CD4-positive, alpha-beta T cell (primary cell): Measurements from ENCODE around the gene ATP5PD. TPM values are rescaled to one million over a fixed set of nuclear protein-coding genes. Genes with fewer than 3 reads are reported as not detected.
A peak's percentile ranks its signal among the peaks of the same experiment; 100 is the strongest.

Experiments used
- ATAC-seq: fragments of 200-7000 bp; cut with Tn5 transposase; one replicate; pipeline ENCODE4 v1.10.0; 2022; ENCODE audit warnings: mild to moderate bottlenecking; ENCODE audit not compliant: poor library complexity
- CTCF ChIA-PET: fragments of 350-600 bp; sonication (Branson Sonifier 250); formaldehyde crosslinking; loops from one replicate; lab custom pipeline; 2021; ENCODE audit warnings: antibody characterized with exemption, inconsistent platforms; lab: Charles Lee
- POLR2A ChIA-PET: fragments of 350-600 bp; sonication (Branson Sonifier 250); formaldehyde crosslinking; loops from one replicate; lab custom pipeline; 2021; ENCODE audit warnings: antibody characterized with exemption, inconsistent platforms; lab: Charles Lee
- DNase-seq, 14 experiments: peaks; one replicate each; pipeline ENCODE4 v3.0.0-alpha.2; 2013 to 2020; ENCODE audit warnings: mixed read lengths in 2 of 14
- H3K27ac ChIP-seq, 2 donors: one replicate each; pipeline versions ENCODE4 v1.5.1 to v1.7.0; 2013; ENCODE audit warnings: low read length in 2 of 2, low read depth in 1 of 2, mild to moderate bottlenecking in 1 of 2
- H3K27me3 ChIP-seq, 2 experiments: 1 replicate in 1 of 2; 2 replicates in 1 of 2; pipeline versions ENCODE4 v1.6.1 to v1.7.0; 2013; ENCODE audit warnings: low read length in 2 of 2, control low read depth in 1 of 2, mild to moderate bottlenecking in 1 of 2, moderate library complexity in 1 of 2; ENCODE audit not compliant: insufficient read depth in 2 of 2, control insufficient read depth in 1 of 2
- H3K36me3 ChIP-seq: one replicate; pipeline ENCODE4 v1.6.1; 2013; ENCODE audit warnings: low read length, control low read depth; ENCODE audit not compliant: insufficient read depth
- H3K4me1 ChIP-seq: one replicate; pipeline ENCODE4 v1.6.1; 2013; ENCODE audit warnings: low read length, control low read depth; ENCODE audit not compliant: insufficient read depth
- H3K4me3 ChIP-seq: one replicate; pipeline ENCODE4 v1.5.1; 2013; ENCODE audit warnings: mild to moderate bottlenecking, low read length, moderate library complexity
- H3K9me3 ChIP-seq, 2 experiments: 1 replicate in 1 of 2; 2 replicates in 1 of 2; pipeline versions ENCODE4 v1.6.1 to v1.7.0; 2013; ENCODE audit warnings: low read length in 2 of 2, mild to moderate bottlenecking in 2 of 2, control low read depth in 1 of 2, moderate library complexity in 1 of 2; ENCODE audit not compliant: control insufficient read depth in 1 of 2, insufficient read depth in 1 of 2
- H3K27ac Mint-ChIP-seq: one replicate; pipeline ENCODE4 v1.8.0; 2020; ENCODE audit warnings: mixed read lengths
- H3K27me3 Mint-ChIP-seq: one replicate; pipeline ENCODE4 v1.8.0; 2021; ENCODE audit warnings: mixed read lengths
- H3K36me3 Mint-ChIP-seq: one replicate; pipeline ENCODE4 v1.8.0; 2021; ENCODE audit warnings: low read depth, mixed read lengths
- H3K4me1 Mint-ChIP-seq: one replicate; pipeline ENCODE4 v1.8.0; 2021; ENCODE audit warnings: low read depth, mixed read lengths
- H3K4me3 Mint-ChIP-seq: one replicate; pipeline ENCODE4 v1.8.0; 2020; ENCODE audit warnings: mild to moderate bottlenecking, mixed read lengths
- H3K9me3 Mint-ChIP-seq: one replicate; pipeline ENCODE4 v1.8.0; 2020; ENCODE audit warnings: mixed read lengths
- CTCF ChIP-seq: fragments of 200-600 bp; IDR thresholded peaks from one replicate; pipeline ENCODE4 v1.8.0; 2022; ENCODE audit warnings: antibody characterized with exemption, mild to moderate bottlenecking
- intact Hi-C, 2 experiments: fragments of 100-400 bp; cut with DNase I in 1 of 2; cut with micrococcal nuclease in 1 of 2; formaldehyde crosslinking; loops; one replicate each; pipeline versions ENCODE4 v1.15.1 to v1.9.0; 2023 to 2025; cut with DNase I, micrococcal nuclease
- total RNA-seq, 174 experiments: library from RNA in 2 of 174; stranded (reverse) in 2 of 174; gene quantifications; one replicate each; pipeline ENCODE4 v1.2.3 and lab custom pipeline; 2021 to 2026

ATP5PD gene
- total RNA-seq, 2 experiments from 2014 or later, result 98.5 to 112 TPM

DNA sequence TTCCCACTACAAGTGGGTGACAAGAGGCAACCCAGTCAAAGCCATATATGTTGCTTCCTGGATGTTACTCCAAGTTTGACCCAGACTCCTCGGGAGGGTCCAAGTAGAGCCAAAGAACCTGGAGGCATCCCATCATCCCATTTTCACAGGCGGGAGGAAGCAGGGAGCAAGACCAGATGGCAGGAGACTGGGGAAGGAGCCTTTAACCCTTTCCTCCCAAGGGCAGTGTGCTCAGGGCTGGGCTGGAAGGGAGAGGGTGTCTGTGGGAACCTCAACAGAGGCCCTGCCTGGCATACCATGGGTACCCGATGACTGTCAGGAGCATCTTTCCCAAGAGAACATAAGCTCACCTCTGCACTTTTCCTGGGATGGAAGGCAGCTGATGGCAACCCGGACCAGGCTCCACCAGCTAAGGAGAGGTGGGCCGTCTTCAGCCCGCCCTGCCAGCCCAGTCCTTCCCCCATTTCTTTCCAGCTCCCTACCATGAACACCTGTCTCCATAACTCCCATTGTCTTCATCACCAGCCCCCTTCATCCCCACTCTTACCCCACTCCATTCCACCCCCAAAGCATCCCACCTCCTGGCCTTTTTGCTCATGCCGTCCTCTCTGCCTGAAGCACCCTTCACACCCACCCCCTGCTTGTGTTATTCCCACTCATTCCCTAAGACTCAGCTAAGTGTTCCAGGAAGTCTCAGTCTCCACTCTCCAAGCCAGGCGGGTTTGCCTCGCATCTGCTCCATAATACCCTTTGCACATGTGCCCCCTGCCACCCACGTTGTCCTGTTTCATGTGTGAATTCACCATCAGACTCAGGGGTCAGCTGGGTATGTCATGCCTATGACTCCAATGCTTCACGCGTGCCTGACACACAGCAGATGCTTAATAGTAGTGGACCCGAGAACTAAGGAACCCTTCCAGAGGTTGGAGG lies 35.1 kb upstream of the ATP5PD start:
- Histone ChIP-seq H3K4me3 (no peak overlapping the region), H3K4me1 (peaks cover 40% of the 10 kb centered on the region), H3K9me3 (no peaks in the 10 kb centered on the region), H3K27ac (no peak overlapping the region), H3K36me3 (no peaks in the 10 kb centered on the region), H3K27me3 (no peaks in the 10 kb centered on the region)
- no peak for TF ChIP-seq CTCF
- Mint-ChIP-seq H3K27me3 (no peaks in the 10 kb centered on the region), H3K4me3 (no peak overlapping the region), H3K36me3 (no peaks in the 10 kb centered on the region), H3K4me1 (peaks cover 31% of the 10 kb centered on the region), H3K27ac (no peak overlapping the region), H3K9me3 (no peaks in the 10 kb centered on the region)
- DNase-seq (no peak), ATAC-seq (no peak)
- ChIA-PET POLR2A (no interaction called here), CTCF (no interaction called here)
- intact Hi-C loops, result no loop called here

GRCh38 chr17:75079023-75079373 lies 32.2 kb upstream of the ATP5PD start:
- Mint-ChIP-seq H3K27me3 (no peaks in the 10 kb centered on the region), H3K9me3 (no peaks in the 10 kb centered on the region), H3K4me3 (peak overlapping the region; percentile 56), H3K36me3 (no peaks in the 10 kb centered on the region), H3K27ac (no peak overlapping the region), H3K4me1 (peaks cover 15% of the 10 kb centered on the region)
- Histone ChIP-seq H3K36me3 (no peaks in the 10 kb centered on the region), H3K4me1 (peaks cover 33% of the 10 kb centered on the region), H3K9me3 (no peaks in the 10 kb centered on the region), H3K27ac (no peak overlapping the region), H3K4me3 (no peak overlapping the region), H3K27me3 (no peaks in the 10 kb centered on the region)
- DNase-seq, result no peak
- ChIA-PET CTCF (interaction anchor here (1.2 kb wide), 1 partner anchor 117 kb away, joined by 3 read pairs; no protein-coding TSS in a partner anchor), POLR2A (interaction anchor here (0.9 to 2.3 kb wide), 5 partner anchors 9 to 210 kb away, joined by 3 to 18 read pairs (median 4); partner anchors contain the start of genes NT5C, SLC16A5 and SLC25A19)
- ATAC-seq, result no peak
- intact Hi-C loops, result loop anchor here in 1 of 2 experiments (5.0 kb wide), 1 partner anchor 42 kb away; no protein-coding TSS in a partner anchor
- TF ChIP-seq CTCF, result no peak

DNA sequence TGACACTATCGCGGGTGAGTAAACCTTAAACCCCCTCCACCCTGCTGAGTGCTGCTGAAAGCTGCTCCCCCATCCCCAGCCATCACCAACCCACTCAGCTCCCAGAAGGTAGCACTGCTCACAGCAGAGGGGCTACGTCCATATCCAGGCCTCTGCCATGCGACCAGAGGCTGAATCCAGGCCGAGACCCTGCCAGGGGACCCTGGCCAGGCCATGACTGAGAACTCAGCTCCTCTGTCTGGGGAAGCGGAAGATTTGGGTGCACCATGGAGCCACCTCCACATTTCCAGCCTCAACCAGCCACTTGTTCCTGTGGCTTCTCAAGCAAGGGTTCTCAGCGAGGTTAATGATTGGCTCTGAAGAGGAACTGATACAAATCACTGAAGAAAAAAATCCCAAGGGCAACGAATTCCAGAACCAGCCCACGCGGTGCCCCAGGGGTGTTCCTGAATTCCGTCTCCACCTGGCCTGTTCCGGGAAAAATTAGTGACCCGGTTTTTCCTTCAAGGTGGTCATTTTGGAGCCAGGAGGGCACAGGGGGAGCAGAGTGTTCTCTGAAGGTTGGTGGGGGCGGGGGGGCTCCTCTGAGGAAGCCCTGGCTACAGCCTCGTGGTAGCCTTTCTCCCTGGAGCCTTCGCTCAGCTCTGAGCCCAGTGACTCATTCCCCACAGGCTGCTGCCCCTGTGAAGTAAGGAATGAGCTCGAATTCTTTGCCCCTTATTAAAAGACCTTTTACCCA lies 31.7 kb upstream of the ATP5PD start:
- Mint-ChIP-seq H3K36me3 (no peaks in the 10 kb centered on the region), H3K9me3 (no peaks in the 10 kb centered on the region), H3K4me3 (peak overlapping the region; percentile 56), H3K27ac (peak overlapping the region; percentile 68), H3K27me3 (no peaks in the 10 kb centered on the region), H3K4me1 (peaks cover 11% of the 10 kb centered on the region)
- intact Hi-C loops, result loop anchor here in 1 of 2 experiments (5.0 kb wide), 1 partner anchor 41 kb away; no protein-coding TSS in a partner anchor
- H3K9me3 ChIP-seq, result no peaks in the 10 kb centered on the region
- peaks cover 28% of the 10 kb centered on the region for H3K4me1 ChIP-seq
- DNase-seq (no peak), ATAC-seq (no peak)
- no peak for TF ChIP-seq CTCF
- H3K27ac ChIP-seq, result no peak overlapping the region
- no peak overlapping the region for H3K4me3 ChIP-seq
- no peaks in the 10 kb centered on the region for H3K27me3 ChIP-seq
- CTCF ChIA-PET, result interaction anchor here (1.2 kb wide), 1 partner anchor 117 kb away, joined by 3 read pairs; no protein-coding TSS in a partner anchor
- POLR2A ChIA-PET, result interaction anchor here (0.9 to 2.3 kb wide), 5 partner anchors 9 to 211 kb away, joined by 3 to 18 read pairs (median 4); partner anchors contain the start of genes SLC16A5, SLC25A19 and SUMO2
- H3K36me3 ChIP-seq, result no peaks in the 10 kb centered on the region
